CD4-positive, alpha-beta T cell treated with Interleukin-17A for 1 hour (primary cell): ENCODE data around the gene DOCK9.

Experiments
- DNase-seq: peaks from one replicate; pipeline ENCODE4 v3.0.0-alpha.2; 2020

The DOCK9 gene

GRCh38 chr13:98941536-98941935 lies 36.3 kb downstream of the DOCK9 start:
- no peak for DNase-seq

GRCh38 chr13:98941126-98941525 lies 36.7 kb downstream of the DOCK9 start:
- no peak for DNase-seq

GRCh38 chr13:98940325-98941001 lies 37.4 kb downstream of the DOCK9 start:
- no peak for DNase-seq

GRCh38 chr13:98939660-98940191 lies 38.1 kb downstream of the DOCK9 start:
- no peak for DNase-seq

- DNase-seq = no peak
Observed at GRCh38 chr13:98938801-98939200, 39.1 kb downstream of the DOCK9 start.

GRCh38 chr13:98937911-98938381 lies 39.9 kb downstream of the DOCK9 start:
- DNase-seq = no peak

GRCh38 chr13:98934243-98934642 lies 43.6 kb downstream of the DOCK9 start:
- DNase-seq = no peak

GRCh38 chr13:98930151-98930591 lies 47.7 kb downstream of the DOCK9 start:
- no peak for DNase-seq

- no peak for DNase-seq
Observed at GRCh38 chr13:98927951-98928927, 49.6 kb downstream of the DOCK9 start.

GRCh38 chr13:98925949-98926348 lies 51.9 kb downstream of the DOCK9 start:
- DNase-seq = no peak

- no peak for DNase-seq
Observed at GRCh38 chr13:98923641-98924397, 54.0 kb downstream of the DOCK9 start.

- no peak for DNase-seq
Observed at GRCh38 chr13:98922306-98922705, 55.6 kb downstream of the DOCK9 start.

GRCh38 chr13:98921786-98922185 lies 56.1 kb downstream of the DOCK9 start:
- DNase-seq = no peak

- no peak for DNase-seq
Observed at GRCh38 chr13:98921015-98921580, 56.8 kb downstream of the DOCK9 start.

GRCh38 chr13:98919566-98919965 lies 58.3 kb downstream of the DOCK9 start:
- DNase-seq = no peak

- no peak for DNase-seq
Observed at GRCh38 chr13:98918771-98919170, 59.1 kb downstream of the DOCK9 start.

- no peak for DNase-seq
Observed at GRCh38 chr13:98917116-98917515, 60.7 kb downstream of the DOCK9 start.

GRCh38 chr13:98916403-98916802 lies 61.5 kb downstream of the DOCK9 start:
- no peak for DNase-seq

GRCh38 chr13:98915981-98916380 lies 61.9 kb downstream of the DOCK9 start:
- DNase-seq = no peak

GRCh38 chr13:98915563-98915962 lies 62.3 kb downstream of the DOCK9 start:
- no peak for DNase-seq

GRCh38 chr13:98913741-98914140 lies 64.1 kb downstream of the DOCK9 start:
- DNase-seq = no peak

GRCh38 chr13:98912846-98913245 lies 65.0 kb downstream of the DOCK9 start:
- no peak for DNase-seq
